GM12801 (cell line): ENCODE measurements around the gene ITGAE.

Source experiments
- TF ChIP-seq, protein P1 (sequence below): IDR thresholded peaks from one replicate; pipeline ENCODE4 v1.5.1; 2011; ENCODE audit warnings: control low read depth; ENCODE audit not compliant: insufficient read length; ENCODE audit errors: extremely low read depth

Gene ITGAE

DNA sequence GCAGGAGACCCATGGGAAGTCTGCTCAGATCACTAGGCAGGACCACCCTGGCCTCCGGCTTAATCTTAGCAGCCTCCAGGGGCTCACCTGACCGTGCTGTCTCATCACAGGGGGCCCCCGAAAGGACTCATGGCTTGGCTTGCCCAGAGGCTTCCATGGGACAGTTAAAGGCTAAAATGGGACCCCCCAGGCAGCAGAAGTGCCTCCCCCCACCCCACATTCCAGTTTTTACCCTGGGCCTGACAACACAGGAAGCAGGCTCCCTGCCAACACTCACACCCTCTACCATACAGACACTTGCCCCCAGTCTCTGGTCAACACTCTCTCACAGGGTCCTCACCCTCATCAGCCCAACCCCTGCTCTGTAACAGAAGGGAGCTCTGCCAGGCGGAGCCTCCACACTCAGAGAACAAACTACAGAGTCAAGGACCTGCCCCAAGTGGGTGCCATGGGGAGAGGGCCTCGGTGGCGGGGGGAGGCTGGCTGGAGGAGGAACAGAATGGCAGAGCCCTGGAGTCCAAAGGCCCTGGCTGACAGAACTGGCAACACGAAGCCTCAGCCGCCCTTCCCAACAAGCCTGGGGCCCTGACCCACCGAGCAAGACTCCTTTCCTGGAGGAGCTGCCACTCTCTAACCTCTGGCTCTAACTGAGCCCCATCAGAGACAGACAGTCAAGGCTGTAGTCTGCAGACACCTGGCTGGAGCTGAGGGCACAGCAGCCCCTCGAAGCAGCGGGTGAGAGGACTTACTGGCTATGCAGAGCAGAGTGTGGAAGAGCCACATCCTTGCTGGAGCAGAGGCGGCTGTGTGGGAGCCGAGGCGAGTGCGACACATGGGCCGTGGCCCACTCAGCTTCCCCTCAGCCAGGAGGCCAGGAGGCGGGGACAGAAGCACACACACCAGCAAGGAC lies at the start of gene ITGAE:
Gene ITGAE (minus strand): TSS at position 827 of the 910 bp plus-strand sequence. CDS start 44 bp downstream, at position 783.
- TF ChIP-seq, protein P1, sequence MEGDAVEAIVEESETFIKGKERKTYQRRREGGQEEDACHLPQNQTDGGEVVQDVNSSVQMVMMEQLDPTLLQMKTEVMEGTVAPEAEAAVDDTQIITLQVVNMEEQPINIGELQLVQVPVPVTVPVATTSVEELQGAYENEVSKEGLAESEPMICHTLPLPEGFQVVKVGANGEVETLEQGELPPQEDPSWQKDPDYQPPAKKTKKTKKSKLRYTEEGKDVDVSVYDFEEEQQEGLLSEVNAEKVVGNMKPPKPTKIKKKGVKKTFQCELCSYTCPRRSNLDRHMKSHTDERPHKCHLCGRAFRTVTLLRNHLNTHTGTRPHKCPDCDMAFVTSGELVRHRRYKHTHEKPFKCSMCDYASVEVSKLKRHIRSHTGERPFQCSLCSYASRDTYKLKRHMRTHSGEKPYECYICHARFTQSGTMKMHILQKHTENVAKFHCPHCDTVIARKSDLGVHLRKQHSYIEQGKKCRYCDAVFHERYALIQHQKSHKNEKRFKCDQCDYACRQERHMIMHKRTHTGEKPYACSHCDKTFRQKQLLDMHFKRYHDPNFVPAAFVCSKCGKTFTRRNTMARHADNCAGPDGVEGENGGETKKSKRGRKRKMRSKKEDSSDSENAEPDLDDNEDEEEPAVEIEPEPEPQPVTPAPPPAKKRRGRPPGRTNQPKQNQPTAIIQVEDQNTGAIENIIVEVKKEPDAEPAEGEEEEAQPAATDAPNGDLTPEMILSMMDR, result no peak

- TF ChIP-seq, protein P1, result no peak
Observed at GRCh38 chr17:3848229-3848835, 47.3 kb upstream of the ITGAE start.

GRCh38 chr17:3847165-3847670 lies 46.2 kb upstream of the ITGAE start:
- TF ChIP-seq, protein P1, result no peak

DNA sequence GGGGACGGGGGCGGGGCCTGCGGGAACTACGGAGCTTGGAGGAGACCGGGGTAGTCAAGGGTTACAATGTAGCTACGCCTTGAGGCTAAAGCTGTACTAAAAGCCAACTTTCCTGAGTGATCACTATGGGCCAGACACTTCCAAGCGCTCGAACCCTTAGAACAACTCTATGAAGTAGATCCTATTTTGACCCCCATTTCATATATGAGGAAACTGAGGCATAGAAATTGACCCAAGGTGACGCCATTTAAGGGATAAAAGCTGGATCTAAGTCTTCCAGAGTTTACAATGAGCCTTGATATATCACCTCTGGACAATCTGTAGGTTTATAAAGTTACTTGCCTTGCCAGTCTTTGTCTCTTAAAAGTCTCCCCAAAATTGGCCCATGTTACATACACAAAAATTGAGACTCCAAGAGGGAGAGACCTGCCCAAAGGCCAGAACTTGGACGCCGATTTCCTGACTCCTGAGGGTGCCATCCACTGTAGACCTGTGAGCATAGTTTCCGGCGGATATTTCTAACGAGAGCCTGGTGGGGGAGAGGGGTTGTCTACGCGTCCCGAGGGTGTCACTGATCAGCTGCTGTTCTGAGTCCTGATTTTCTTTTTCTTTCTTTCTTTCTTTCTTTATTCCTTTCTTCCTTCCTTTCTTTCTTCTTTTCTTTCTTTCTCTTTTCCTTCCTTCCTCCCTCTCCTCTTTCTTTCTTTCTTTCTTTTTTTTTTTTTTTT lies 45.6 kb upstream of the ITGAE start:
- TF ChIP-seq, protein P1, result no peak

DNA sequence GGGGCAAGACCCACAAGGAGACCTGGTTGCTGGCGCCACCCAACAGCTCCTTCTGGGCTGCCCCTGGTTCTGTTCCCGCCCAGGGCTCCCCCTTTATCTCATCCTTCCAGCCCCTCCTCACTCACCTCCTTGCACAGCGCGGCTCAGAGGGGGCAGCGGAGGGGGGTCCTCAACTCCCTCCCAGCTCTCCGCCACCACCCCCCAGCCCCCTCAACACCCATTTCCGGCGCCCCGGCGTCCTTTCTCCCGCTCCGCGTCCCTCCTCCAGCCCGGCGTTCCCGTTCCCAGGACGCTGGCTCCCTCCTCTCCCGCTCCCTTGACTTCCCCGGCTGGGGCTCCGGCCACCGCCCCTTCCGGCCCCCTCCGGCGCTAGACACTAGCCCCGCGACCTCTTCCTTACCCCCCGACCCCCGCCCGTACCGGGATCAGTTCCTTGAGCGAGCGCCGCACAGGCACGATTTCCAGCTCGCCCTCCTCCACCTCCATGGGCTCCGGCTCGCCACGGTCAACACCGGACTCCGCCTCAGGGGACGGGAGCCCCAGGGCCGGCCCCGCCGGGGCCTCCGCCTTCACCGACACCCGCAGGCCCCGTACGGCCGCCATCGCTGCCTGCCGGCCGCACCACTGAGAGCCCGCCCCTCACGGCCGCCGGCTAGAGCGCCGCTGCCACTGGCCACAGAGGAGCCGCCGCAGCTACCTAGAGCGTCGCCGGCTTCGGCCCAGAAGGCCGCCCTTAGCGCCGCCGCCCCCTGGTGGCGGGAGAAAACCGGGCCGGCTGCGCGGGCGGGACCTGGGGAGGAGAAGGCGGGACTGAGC lies 44.8 kb upstream of the ITGAE start, which contains the start of gene NCBP3:
Gene NCBP3 (minus strand): TSS at position 626 of the 816 bp plus-strand sequence. CDS start 23 bp downstream, at position 603.
- TF ChIP-seq, protein P1, result no peak

DNA sequence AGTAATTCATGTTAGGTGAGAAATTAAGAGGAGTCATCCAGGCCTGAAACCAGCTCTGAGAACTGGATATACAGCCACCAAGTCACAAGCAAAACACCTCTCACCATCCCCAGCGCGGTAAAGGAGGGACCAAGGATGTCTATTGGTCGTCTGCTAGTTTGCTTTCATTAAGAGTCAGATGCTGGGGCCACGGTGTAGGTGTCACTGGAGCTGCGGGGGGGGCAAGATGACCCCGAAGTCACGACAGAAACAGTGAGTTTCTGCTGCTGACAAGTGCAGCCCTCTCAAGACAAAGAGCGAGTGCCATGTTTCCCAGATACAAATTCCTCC lies 44.3 kb upstream of the ITGAE start:
- TF ChIP-seq, protein P1, result no peak
